ENCODE measurements around the gene CD46.
A peak's percentile ranks its signal among the peaks of the same experiment; 100 is the strongest.

Gene CD46

GRCh38 chr1:207826557-207827487 lies 75.0 kb downstream of the CD46 start:
- peak overlapping the region; percentile 59 for H3K4me3 ChIP-seq (ENCODE audit: low read depth, low read length)
- TF ChIP-seq CTCF (IDR thresholded peaks at IDR 0.05; ENCODE audit: insufficient read depth, low read depth, low read length, missing control alignments), result no peak
- no peak for DNase-seq (ENCODE audit: low read depth)

- no peak overlapping the region for H3K4me3 ChIP-seq (ENCODE audit: low read depth, low read length)
- no peak for DNase-seq (ENCODE audit: low read depth)
- no peak for TF ChIP-seq CTCF (IDR thresholded peaks at IDR 0.05; ENCODE audit: insufficient read depth, low read depth, low read length, missing control alignments)
Observed at GRCh38 chr1:207827488-207827830, 75.6 kb downstream of the CD46 start.

GRCh38 chr1:207828046-207828445 lies 76.2 kb downstream of the CD46 start:
- H3K4me3 ChIP-seq (ENCODE audit: low read depth, low read length), result no peak overlapping the region
- TF ChIP-seq CTCF (IDR thresholded peaks at IDR 0.05; ENCODE audit: insufficient read depth, low read depth, low read length, missing control alignments), result no peak
- DNase-seq (ENCODE audit: low read depth), result no peak

GRCh38 chr1:207828485-207829158 lies 76.8 kb downstream of the CD46 start:
- peak; percentile 87 for TF ChIP-seq CTCF (IDR thresholded peaks at IDR 0.05; ENCODE audit: insufficient read depth, low read depth, low read length, missing control alignments)
- H3K4me3 ChIP-seq (ENCODE audit: low read depth, low read length), result no peak overlapping the region
- DNase-seq (ENCODE audit: low read depth), result peak; percentile 89

GRCh38 chr1:207829576-207829975 lies 77.7 kb downstream of the CD46 start:
- TF ChIP-seq CTCF (IDR thresholded peaks at IDR 0.05; ENCODE audit: insufficient read depth, low read depth, low read length, missing control alignments), result no peak
- H3K4me3 ChIP-seq (ENCODE audit: low read depth, low read length), result no peak overlapping the region
- no peak for DNase-seq (ENCODE audit: low read depth)

- H3K4me3 ChIP-seq (ENCODE audit: low read depth, low read length), result no peak overlapping the region
- no peak for DNase-seq (ENCODE audit: low read depth)
- TF ChIP-seq CTCF (IDR thresholded peaks at IDR 0.05; ENCODE audit: insufficient read depth, low read depth, low read length, missing control alignments), result no peak
Observed at GRCh38 chr1:207830788-207831187, 78.9 kb downstream of the CD46 start.
